ENCODE results near the gene FCSK.
"Not testable (repeated sequence)": the region's sequence is repeated elsewhere in the genome, so short reads cannot be mapped to it uniquely, and the experiment has no call there.

FCSK gene

DNA sequence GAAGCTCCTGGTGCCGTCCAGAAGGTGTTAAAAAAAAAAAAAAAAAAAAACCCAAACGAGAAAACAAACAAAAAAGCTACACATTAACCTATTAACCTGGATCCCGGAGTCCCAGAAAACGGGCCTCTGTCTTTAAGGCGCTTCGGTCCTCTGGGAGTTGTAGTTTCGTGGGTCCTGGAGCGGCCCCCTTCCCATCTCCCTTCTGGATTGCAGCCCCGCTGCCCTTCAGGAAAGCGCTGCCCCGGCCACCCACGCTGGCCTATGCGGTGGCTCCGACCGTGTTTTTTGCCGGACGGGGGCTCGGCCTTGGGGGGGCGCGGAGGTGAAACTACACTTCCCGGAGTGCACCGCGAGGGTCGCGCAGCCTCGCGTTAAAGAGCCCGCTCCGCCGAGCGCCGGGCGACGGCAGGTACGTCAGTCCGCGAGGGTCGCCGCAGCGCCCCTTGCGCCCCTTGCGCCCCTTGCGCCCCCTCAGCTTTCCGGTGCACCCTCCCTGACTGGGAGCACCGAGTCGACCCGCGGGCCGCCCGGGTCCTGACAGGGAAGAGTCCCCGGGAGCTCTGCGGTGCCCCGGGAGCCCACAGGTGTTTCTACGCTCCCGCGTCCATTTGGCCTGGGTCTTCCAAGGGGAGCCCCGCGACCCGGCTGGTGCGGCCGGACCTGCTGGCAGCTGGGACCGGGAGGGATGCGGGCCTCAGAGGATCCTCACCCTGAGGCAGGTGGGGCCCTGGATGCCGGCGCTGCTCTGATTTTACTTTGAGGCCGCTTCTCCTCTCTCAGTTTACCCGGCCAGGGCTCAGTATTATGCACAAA, at the start of gene FCSK:
TSS of gene FCSK (plus strand) at position 374 of the 813 bp plus-strand sequence. CDS start 8,596 bp downstream, outside the sequence.
- TF ChIP-seq, protein P1, sequence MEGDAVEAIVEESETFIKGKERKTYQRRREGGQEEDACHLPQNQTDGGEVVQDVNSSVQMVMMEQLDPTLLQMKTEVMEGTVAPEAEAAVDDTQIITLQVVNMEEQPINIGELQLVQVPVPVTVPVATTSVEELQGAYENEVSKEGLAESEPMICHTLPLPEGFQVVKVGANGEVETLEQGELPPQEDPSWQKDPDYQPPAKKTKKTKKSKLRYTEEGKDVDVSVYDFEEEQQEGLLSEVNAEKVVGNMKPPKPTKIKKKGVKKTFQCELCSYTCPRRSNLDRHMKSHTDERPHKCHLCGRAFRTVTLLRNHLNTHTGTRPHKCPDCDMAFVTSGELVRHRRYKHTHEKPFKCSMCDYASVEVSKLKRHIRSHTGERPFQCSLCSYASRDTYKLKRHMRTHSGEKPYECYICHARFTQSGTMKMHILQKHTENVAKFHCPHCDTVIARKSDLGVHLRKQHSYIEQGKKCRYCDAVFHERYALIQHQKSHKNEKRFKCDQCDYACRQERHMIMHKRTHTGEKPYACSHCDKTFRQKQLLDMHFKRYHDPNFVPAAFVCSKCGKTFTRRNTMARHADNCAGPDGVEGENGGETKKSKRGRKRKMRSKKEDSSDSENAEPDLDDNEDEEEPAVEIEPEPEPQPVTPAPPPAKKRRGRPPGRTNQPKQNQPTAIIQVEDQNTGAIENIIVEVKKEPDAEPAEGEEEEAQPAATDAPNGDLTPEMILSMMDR (IDR thresholded peaks at IDR 0.05; ENCODE audit: low read depth, low read length), result no peak
- in situ Hi-C loops (cut with HindIII; ENCODE audit: low sequenced_read_pairs), result no loop called here
- DNase-seq (ENCODE audit: low read depth, low spot score), result peak; percentile 73
- H3K4me3 ChIP-seq (ENCODE audit: low read depth, low read length), result peak within 1 kb of the TSS; percentile 90

DNA sequence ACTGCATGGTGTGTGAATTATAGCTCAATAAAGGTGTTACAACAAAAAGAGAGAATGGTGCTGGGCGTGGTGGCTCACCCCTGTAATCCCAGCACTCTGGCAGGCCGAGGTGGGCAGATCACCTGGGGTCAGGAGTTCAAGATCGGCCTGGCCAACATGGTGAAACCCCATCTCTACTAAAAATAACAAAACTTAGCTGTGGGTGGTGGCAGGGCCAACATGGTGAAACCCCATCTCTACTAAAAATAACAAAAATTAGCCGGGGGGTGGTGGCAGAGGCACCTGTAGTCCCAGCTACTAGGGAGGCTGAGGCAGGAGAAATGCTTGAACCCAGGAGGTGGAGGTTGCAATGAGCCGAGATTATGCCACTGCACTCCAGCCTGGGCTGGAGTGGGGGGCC, 48.3 kb upstream of the FCSK start:
- in situ Hi-C loops (cut with HindIII; ENCODE audit: low sequenced_read_pairs); H3K4me3 ChIP-seq (ENCODE audit: low read depth, low read length); DNase-seq (ENCODE audit: low read depth, low spot score): not testable (repeated sequence)

DNA sequence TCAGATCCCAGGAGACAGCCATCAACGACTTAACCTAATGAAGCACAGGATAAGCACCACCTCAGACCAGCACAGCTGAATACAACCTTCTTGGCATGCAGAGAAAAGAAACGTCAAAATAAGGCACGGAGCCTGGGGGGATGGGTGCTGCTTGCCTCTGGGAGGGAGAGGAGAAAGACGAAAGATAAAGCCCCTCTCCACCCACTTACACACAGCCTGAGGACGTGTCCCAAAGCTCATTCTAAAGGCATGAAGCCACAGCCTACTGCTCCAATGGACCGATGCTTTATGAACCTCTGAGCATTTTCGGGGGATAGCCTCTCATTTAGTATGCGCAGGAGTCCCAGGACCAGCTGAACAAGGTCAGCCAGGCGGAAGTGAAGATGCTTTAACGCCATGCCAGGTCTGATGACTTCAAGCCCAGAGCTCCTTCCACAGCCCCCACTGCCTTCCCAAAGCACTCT, 46.6 kb upstream of the FCSK start:
- TF ChIP-seq, protein P1 (IDR thresholded peaks at IDR 0.05; ENCODE audit: low read depth, low read length), result no peak
- DNase-seq (ENCODE audit: low read depth, low spot score), result no peak
- in situ Hi-C loops (cut with HindIII; ENCODE audit: low sequenced_read_pairs), result no loop called here
- H3K4me3 ChIP-seq (ENCODE audit: low read depth, low read length), result no peak overlapping the region

DNA sequence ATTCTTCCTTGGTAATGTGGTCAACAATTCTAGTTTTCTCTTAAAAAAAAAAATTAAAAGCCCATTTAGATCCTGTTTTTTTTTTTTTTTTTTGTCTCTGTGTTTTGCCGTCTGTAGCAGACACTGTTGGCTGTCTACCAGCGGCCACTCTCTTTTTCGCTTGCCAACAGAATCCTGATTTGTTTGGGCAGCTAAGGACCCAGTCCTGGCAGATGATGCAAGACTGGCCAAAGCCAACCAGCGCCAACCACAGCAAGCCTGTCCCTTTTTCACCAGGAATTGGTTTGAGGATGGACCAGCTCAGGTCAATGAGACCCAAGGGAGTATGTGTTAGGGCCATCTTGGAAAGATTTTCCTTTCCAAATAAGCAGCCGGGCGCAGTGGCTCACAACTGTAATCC, 43.7 kb upstream of the FCSK start:
- in situ Hi-C loops (cut with HindIII; ENCODE audit: low sequenced_read_pairs), result no loop called here
- no peak overlapping the region for H3K4me3 ChIP-seq (ENCODE audit: low read depth, low read length)
- TF ChIP-seq, protein P1 (IDR thresholded peaks at IDR 0.05; ENCODE audit: low read depth, low read length), result no peak
- DNase-seq (ENCODE audit: low read depth, low spot score), result peak; percentile 32

DNA sequence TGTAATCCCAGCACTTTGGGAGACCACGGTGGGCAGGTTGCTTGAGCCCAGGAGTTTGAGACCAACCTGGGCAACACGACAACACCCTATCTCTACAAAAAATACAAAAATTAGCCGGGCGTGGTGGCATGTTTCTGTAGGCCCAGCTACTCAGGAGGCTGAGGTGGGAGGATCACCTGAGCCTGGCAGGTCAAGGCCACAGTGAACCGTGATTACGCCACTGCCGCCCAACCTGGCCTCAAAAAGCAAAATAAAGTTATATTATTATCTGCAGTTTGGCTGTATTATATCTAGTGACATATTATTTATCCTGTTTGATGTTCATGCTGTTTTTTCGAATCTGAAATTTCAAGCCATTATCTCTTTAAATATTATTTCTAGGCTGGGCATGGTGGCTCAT, 42.0 kb upstream of the FCSK start:
- TF ChIP-seq, protein P1 (IDR thresholded peaks at IDR 0.05; ENCODE audit: low read depth, low read length), result no peak
- no peak overlapping the region for H3K4me3 ChIP-seq (ENCODE audit: low read depth, low read length)
- in situ Hi-C loops (cut with HindIII; ENCODE audit: low sequenced_read_pairs), result no loop called here
- DNase-seq (ENCODE audit: low read depth, low spot score), result no peak

DNA sequence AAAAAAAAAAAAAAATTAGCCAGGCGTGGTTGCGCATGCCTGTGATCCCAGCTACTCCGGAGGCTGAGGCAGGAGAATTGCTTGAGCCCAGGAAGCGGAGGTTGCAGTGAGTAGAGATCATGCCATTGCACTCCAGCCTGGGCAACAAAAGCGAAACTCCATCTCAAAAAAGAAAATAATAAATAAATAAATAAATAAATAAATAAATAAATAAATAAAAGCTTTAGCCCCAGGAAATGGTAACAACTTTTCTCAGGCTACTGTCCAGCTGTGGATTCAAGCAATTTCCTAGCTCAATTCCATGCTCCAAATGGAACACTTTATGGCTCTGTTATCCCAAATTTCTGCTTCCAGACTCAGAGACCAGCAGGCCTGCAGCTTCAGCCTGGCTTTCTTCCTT, 40.8 kb upstream of the FCSK start:
- in situ Hi-C loops (cut with HindIII; ENCODE audit: low sequenced_read_pairs); DNase-seq (ENCODE audit: low read depth, low spot score); H3K4me3 ChIP-seq (ENCODE audit: low read depth, low read length): not testable (repeated sequence)

DNA sequence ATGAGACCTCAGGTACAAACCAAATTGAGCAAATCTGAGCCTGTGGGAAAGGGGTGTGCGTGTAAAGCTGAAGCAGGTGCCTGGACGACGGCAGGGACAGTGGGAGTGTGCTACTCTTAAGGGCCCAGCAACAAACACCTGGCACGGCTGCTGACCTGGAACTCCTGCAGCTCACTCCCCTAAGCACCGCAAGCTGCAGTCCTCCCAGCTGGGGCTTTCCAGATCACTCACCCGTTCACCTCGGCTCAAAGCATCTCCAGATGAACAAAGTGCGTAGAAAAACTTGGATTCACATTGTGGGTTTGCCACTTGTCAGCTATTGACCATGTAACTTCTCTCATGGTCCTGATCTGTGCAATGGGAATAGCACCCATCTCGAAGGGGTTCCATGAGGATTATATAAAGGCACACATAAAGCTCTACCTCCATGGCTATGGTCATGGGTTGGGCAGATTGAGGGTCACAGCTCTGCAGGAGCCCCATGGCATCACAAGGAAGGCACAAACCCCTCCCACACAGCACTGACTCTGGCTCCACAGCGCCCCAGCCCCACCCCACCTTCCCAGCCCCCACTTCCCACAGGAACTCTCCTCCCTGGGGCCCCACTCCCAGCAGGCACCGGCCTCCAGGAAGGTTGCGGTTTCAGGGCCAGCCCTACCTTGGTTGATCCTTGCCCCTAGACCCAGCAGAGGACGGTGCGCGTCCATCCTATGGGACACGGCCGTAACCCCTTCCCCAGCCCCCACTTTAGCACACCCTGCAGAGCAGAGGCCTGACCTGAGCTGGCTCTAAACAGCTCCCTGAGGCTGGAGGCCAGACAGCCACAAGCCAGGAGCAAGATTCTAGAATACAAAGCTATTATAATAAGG, 37.4 kb upstream of the FCSK start:
- DNase-seq (ENCODE audit: low read depth, low spot score), result no peak
- in situ Hi-C loops (cut with HindIII; ENCODE audit: low sequenced_read_pairs), result no loop called here
- TF ChIP-seq, protein P1 (IDR thresholded peaks at IDR 0.05; ENCODE audit: low read depth, low read length), result no peak

More for the DNA sequence above, 37.4 kb upstream of the FCSK start:
- H3K4me3 ChIP-seq (ENCODE audit: low read depth, low read length), result no peak overlapping the region
